H1 (cell line): ENCODE results near the gene PMEPA1. TPM values are rescaled to one million over a fixed set of nuclear protein-coding genes. Genes with fewer than 3 reads are reported as not detected.

ENCODE experiments used
- CTCF ChIA-PET: fragments of 300-600 bp; sonication (Branson Sonifier 250); formaldehyde crosslinking; loops from one replicate; lab custom pipeline; 2021; ENCODE audit not compliant: partially characterized antibody; lab: Charles Lee
- POLR2A ChIA-PET: fragments of 300-600 bp; sonication (Branson Sonifier 250); formaldehyde crosslinking; loops from one replicate; lab custom pipeline; 2021; ENCODE audit warnings: inconsistent platforms; ENCODE audit not compliant: partially characterized antibody; lab: Charles Lee
- DNase-seq, 2 experiments: peaks; one replicate each; pipeline versions ENCODE4 v3.0.0 to v3.0.0-alpha.2; 2010 to 2022; ENCODE audit warnings: low spot score in 2 of 2, low read depth in 1 of 2, mixed read lengths in 1 of 2
- FAIRE-seq: peaks from 2 replicates; lab custom pipeline; 2011; peaks lifted over from hg19 to GRCh38; lab: Jason Lieb, UNC
- H2AFZ ChIP-seq: 2 replicates; pipeline ENCODE4 v1.8.1; 2012; ENCODE audit warnings: low read length, inconsistent platforms
- H2AK5ac ChIP-seq: 2 replicates; pipeline ENCODE4 v1.6.1; 2013; ENCODE audit warnings: low read depth, low read length
- H2BK120ac ChIP-seq: replicated peaks from 2 replicates; pipeline ENCODE3; 2013; ENCODE audit warnings: low read depth, low read length, inconsistent platforms
- H2BK12ac ChIP-seq: 2 replicates; pipeline ENCODE4 v1.6.1; 2013; ENCODE audit warnings: low read depth, low read length
- H2BK15ac ChIP-seq: 2 replicates; pipeline ENCODE4 v1.6.1; 2013; ENCODE audit warnings: low read length
- H2BK20ac ChIP-seq: 2 replicates; pipeline ENCODE4 v1.6.1; 2013; ENCODE audit warnings: low read length
- H2BK5ac ChIP-seq: 2 replicates; pipeline ENCODE4 v1.6.1; 2013; ENCODE audit warnings: low read depth, low read length
- H3K14ac ChIP-seq: 2 replicates; pipeline ENCODE4 v1.6.1; 2013; ENCODE audit warnings: inconsistent platforms; ENCODE audit not compliant: insufficient read length
- H3K18ac ChIP-seq: 2 replicates; pipeline ENCODE4 v1.6.1; 2013; ENCODE audit warnings: low read length; ENCODE audit errors: extremely low read depth
- H3K23ac ChIP-seq: 2 replicates; pipeline ENCODE4 v1.6.1; 2013; ENCODE audit warnings: inconsistent platforms; ENCODE audit not compliant: insufficient read length
- H3K23me2 ChIP-seq: 2 replicates; pipeline ENCODE4 v1.6.1; 2013; ENCODE audit warnings: low read depth, low read length
- H3K27ac ChIP-seq: 2 replicates; pipeline ENCODE4 v1.6.1; 2011; ENCODE audit warnings: low read depth, low read length, inconsistent platforms
- H3K27me3 ChIP-seq, 4 experiments: replicated peaks in 1 of 4; 1 replicate in 1 of 4; 2 replicates in 3 of 4; pipeline versions ENCODE4 v1.6.1 to v1.8.1; 2011 to 2013; ENCODE audit warnings: low read length in 3 of 4, mild to moderate bottlenecking in 3 of 4, inconsistent platforms in 2 of 4, mixed read lengths in 2 of 4, moderate library complexity in 1 of 4; ENCODE audit not compliant: control insufficient read depth in 3 of 4, insufficient read depth in 3 of 4; ENCODE audit errors: extremely low read depth in 1 of 4
- H3K36me3 ChIP-seq, 4 experiments: 2 replicates each; pipeline versions ENCODE4 v1.6.1 to v1.8.1; 2011 to 2013; ENCODE audit warnings: mild to moderate bottlenecking in 4 of 4, low read length in 3 of 4, moderate library complexity in 2 of 4, control low read depth in 1 of 4, inconsistent platforms in 1 of 4; ENCODE audit not compliant: insufficient read depth in 4 of 4, control insufficient read depth in 2 of 4
- H3K4ac ChIP-seq: replicated peaks from 2 replicates; pipeline ENCODE3; 2013; ENCODE audit warnings: low read length, low read depth, mixed read lengths, inconsistent platforms; ENCODE audit not compliant: insufficient read length
- H3K4me1 ChIP-seq, 4 experiments: replicated peaks in 1 of 4; 1 replicate in 1 of 4; 2 replicates in 3 of 4; pipeline versions ENCODE4 v1.6.1 to v1.8.1; 2011 to 2013; ENCODE audit warnings: low read length in 3 of 4, inconsistent platforms in 2 of 4, mixed read lengths in 1 of 4; ENCODE audit not compliant: insufficient read depth in 4 of 4, control insufficient read depth in 3 of 4
- H3K4me2 ChIP-seq, 2 experiments: 2 replicates each; pipeline versions ENCODE4 v1.6.1 to v1.8.1; 2011 to 2013; ENCODE audit warnings: low read depth in 2 of 2, low read length in 2 of 2, control low read depth in 1 of 2, inconsistent platforms in 1 of 2, mild to moderate bottlenecking in 1 of 2; ENCODE audit not compliant: insufficient read depth in 1 of 2
- H3K4me3 ChIP-seq, 4 experiments: fragments of 200-600, 300-600 bp in 1 of 4; sonication (generic), shearing (Covaris generic), sonication (Bioruptor Twin) in 1 of 4; 2 replicates each; pipeline versions ENCODE4 v1.5.1 to v1.8.1; 2011 to 2016; ENCODE audit warnings: low read length in 4 of 4, low read depth in 3 of 4, control low read depth in 2 of 4, inconsistent platforms in 2 of 4, mild to moderate bottlenecking in 2 of 4, mixed read lengths in 1 of 4, moderate library complexity in 1 of 4; ENCODE audit not compliant: insufficient read depth in 2 of 4; ENCODE audit errors: extremely low read depth in 1 of 4
- H3K56ac ChIP-seq: replicated peaks from 2 replicates; pipeline ENCODE3; 2013; ENCODE audit warnings: low read depth, mild to moderate bottlenecking, mixed read lengths, low read length, inconsistent platforms; ENCODE audit not compliant: insufficient read length
- H3K79me1 ChIP-seq: 2 replicates; pipeline ENCODE4 v1.6.1; 2013; ENCODE audit warnings: low read depth, low read length, control low read depth
- H3K79me2 ChIP-seq, 2 experiments: 2 replicates each; pipeline versions ENCODE4 v1.6.1 to v1.8.1; 2012 to 2013; ENCODE audit warnings: low read length in 2 of 2, mild to moderate bottlenecking in 2 of 2, inconsistent platforms in 1 of 2; ENCODE audit not compliant: insufficient read depth in 2 of 2, control insufficient read depth in 1 of 2
- H3K9ac ChIP-seq, 4 experiments: replicated peaks in 1 of 4; 1 replicate in 1 of 4; 2 replicates in 3 of 4; pipeline versions ENCODE4 v1.6.1 to v1.8.1; 2011 to 2013; ENCODE audit warnings: low read depth in 3 of 4, low read length in 3 of 4, control low read depth in 2 of 4, mild to moderate bottlenecking in 2 of 4, moderate library complexity in 2 of 4, inconsistent platforms in 1 of 4; ENCODE audit errors: extremely low read depth in 1 of 4
- H3K9me3 ChIP-seq, 2 experiments: 2 replicates each; pipeline versions ENCODE4 v1.6.1 to v1.8.1; 2012 to 2013; ENCODE audit warnings: mild to moderate bottlenecking in 2 of 2, moderate library complexity in 2 of 2, control low read depth in 1 of 2, inconsistent platforms in 1 of 2, low read depth in 1 of 2, low read length in 1 of 2, mixed read lengths in 1 of 2; ENCODE audit not compliant: insufficient read depth in 2 of 2
- H4K20me1 ChIP-seq, 2 experiments: replicated peaks in 1 of 2; 2 replicates each; pipeline versions ENCODE3 to v1.8.1; 2011 to 2013; ENCODE audit warnings: inconsistent platforms in 2 of 2, low read length in 2 of 2, mild to moderate bottlenecking in 1 of 2; ENCODE audit not compliant: insufficient read depth in 2 of 2, control insufficient read depth in 1 of 2
- H4K5ac ChIP-seq: 2 replicates; pipeline ENCODE4 v1.6.1; 2013; ENCODE audit warnings: low read length, low read depth, mixed read lengths, inconsistent platforms; ENCODE audit not compliant: insufficient read length
- H4K8ac ChIP-seq: 2 replicates; pipeline ENCODE4 v1.8.0; 2013; ENCODE audit warnings: mild to moderate bottlenecking, moderate library complexity, low read length, inconsistent platforms; ENCODE audit not compliant: insufficient read depth; ENCODE audit errors: extremely low read depth
- H4K91ac ChIP-seq: replicated peaks from 2 replicates; pipeline ENCODE3; 2013; ENCODE audit warnings: low read length, mixed read lengths, inconsistent platforms; ENCODE audit not compliant: insufficient read length
- GABPA ChIP-seq: IDR thresholded peaks from 2 replicates; pipeline ENCODE4 v1.6.1; 2011; ENCODE audit warnings: mild to moderate bottlenecking, low read length, moderate library complexity, borderline replicate concordance; ENCODE audit not compliant: insufficient read depth
- MAX ChIP-seq: IDR thresholded peaks from 2 replicates; pipeline ENCODE4 v1.6.1; 2012; ENCODE audit warnings: inconsistent platforms
- NANOG ChIP-seq: IDR thresholded peaks from 2 replicates; pipeline ENCODE4 v1.6.1; 2011; ENCODE audit warnings: low read length, low read depth, mild to moderate bottlenecking, inconsistent platforms; ENCODE audit not compliant: insufficient read depth, poor library complexity, severe bottlenecking
- POLR2AphosphoS5 ChIP-seq: IDR thresholded peaks from 2 replicates; pipeline ENCODE4 v1.6.1; 2011; ENCODE audit warnings: low read depth, low read length
- POU5F1 ChIP-seq: IDR thresholded peaks from 2 replicates; pipeline ENCODE4 v1.6.1; 2011; ENCODE audit warnings: low read depth, mild to moderate bottlenecking, low read length, moderate library complexity
- SAP30 ChIP-seq: fragments of 300-600 bp; sonication (generic); IDR thresholded peaks from 2 replicates; pipeline ENCODE4 v1.7.1; 2012; ENCODE audit warnings: low read length, moderate library complexity, mild to moderate bottlenecking, inconsistent platforms; ENCODE audit not compliant: insufficient read depth, insufficient replicate concordance
- SP2 ChIP-seq: IDR thresholded peaks from 2 replicates; pipeline ENCODE4 v1.6.1; 2012; ENCODE audit warnings: mild to moderate bottlenecking, low read length, inconsistent platforms
- SRF ChIP-seq: IDR thresholded peaks from 2 replicates; pipeline ENCODE4 v1.6.1; 2011; ENCODE audit warnings: mild to moderate bottlenecking, low read depth, low read length, moderate library complexity
- WGBS, 2 experiments: shearing (Covaris generic) in 1 of 2; methylation state at CpG; one replicate each; pipeline versions ENCODE4 v1.1.6 to v1.1.7; 2013 to 2015; ENCODE audit warnings: low lambda C conversion rate in 2 of 2, mixed read lengths in 2 of 2, inconsistent platforms in 1 of 2, low coverage in 1 of 2, missing lambda C conversion rate in 1 of 2; ENCODE audit not compliant: insufficient replicate concordance in 2 of 2, insufficient coverage in 1 of 2, insufficient read length in 1 of 2; ENCODE audit errors: extremely low coverage in 1 of 2, missing lambda C conversion rate in 1 of 2; 5-methylcytosine and 5-hydroxymethylcytosine counted together
- polyA plus RNA-seq, 7 experiments: library from polyadenylated mRNA; depleted of rRNA in 3 of 7; stranded (reverse) in 5 of 7; unstranded in 2 of 7; fragments of >200 nt in 5 of 7; fragments of 200-250 nt in 2 of 7; gene quantifications; 1 replicate in 5 of 7; 2 replicates in 1 of 7; 4 replicates in 1 of 7; pipeline versions ENCODE4 v1.2.1 to v1.2.3, GENCODE V29; 2011 to 2013; ENCODE audit warnings: missing spikeins in 2 of 7, mixed read lengths in 2 of 7
- total RNA-seq: library from RNA; stranded (reverse); fragmentation: NEBNext Ultra II Directional; extraction: Animal tissue kit (Norgen Biotek cat#: 25700); gene quantifications from 2 replicates; pipeline ENCODE4 v1.2.1, GENCODE V29; 2021

PMEPA1 gene
- total and polyA plus RNA-seq, 2 of the 8 experiments (the other 6 are each of a cell fraction or from before 2014, with no cell fraction given): 12.7 to 20.5 TPM

- Histone ChIP-seq H2AK5ac (no peak overlapping the region), H3K9ac (no peak overlapping the region), H3K27me3 (no peaks in the 10 kb centered on the region), H3K27ac (no peak overlapping the region), H2BK5ac (no peak overlapping the region), H2AFZ (no peak overlapping the region), H3K79me2 (no peaks in the 10 kb centered on the region), H3K4me2 (no peak overlapping the region), H3K23ac (no peak overlapping the region), H3K79me1 (no peaks in the 10 kb centered on the region), H3K4me3 (no peak overlapping the region), H2BK120ac (no peak overlapping the region), H2BK12ac (no peak overlapping the region), H3K9me3 (no peaks in the 10 kb centered on the region), H3K36me3 (peaks cover 3 to 8% (median 4%) of the 10 kb centered on the region in 4 experiments; a peak in 5 of 8 replicates), H3K18ac (no peak overlapping the region), H3K4me1 (peaks cover 0 to 4% (median 2%) of the 10 kb centered on the region in 4 experiments; a peak in 3 of 7 replicates), H4K5ac (no peak overlapping the region), H2BK20ac (no peak overlapping the region), H4K20me1 (peaks cover 3 to 9% of the 10 kb centered on the region in 2 experiments), H4K91ac (no peak overlapping the region), H3K56ac (no peak overlapping the region), H4K8ac (no peak overlapping the region), H2BK15ac (no peak overlapping the region), H3K23me2 (no peaks in the 10 kb centered on the region), H3K14ac (no peak overlapping the region), H3K4ac (no peak overlapping the region)
- 79% methylated on average over 5 of the region's 5 CpGs; no CpG with 5 or more reads in 1 of the 2 experiments for WGBS, 2 experiments
- ChIA-PET CTCF (interaction anchor here (0.6 to 4.8 kb wide), 44 partner anchors 11 to 563 kb away, joined by 3 to 28 read pairs (median 4); no protein-coding TSS in a partner anchor), POLR2A (no interaction called here)
- FAIRE-seq (no peak), DNase-seq (no peak)
- TF ChIP-seq POU5F1 (no peak), POLR2AphosphoS5 (no peak), GABPA (no peak), SAP30 (no peak), MAX (no peak), SRF (no peak), NANOG (no peak), SP2 (no peak)
These were observed 55.9 kb downstream of the PMEPA1 start for GRCh38 chr20:57653910-57654309.
